CMK (cell line): ENCODE data around the gene FANCM.

Source experiments
- DNase-seq: peaks from one replicate; pipeline ENCODE4 v3.0.0-alpha.2; 2010; ENCODE audit warnings: low read depth

FANCM gene

DNA sequence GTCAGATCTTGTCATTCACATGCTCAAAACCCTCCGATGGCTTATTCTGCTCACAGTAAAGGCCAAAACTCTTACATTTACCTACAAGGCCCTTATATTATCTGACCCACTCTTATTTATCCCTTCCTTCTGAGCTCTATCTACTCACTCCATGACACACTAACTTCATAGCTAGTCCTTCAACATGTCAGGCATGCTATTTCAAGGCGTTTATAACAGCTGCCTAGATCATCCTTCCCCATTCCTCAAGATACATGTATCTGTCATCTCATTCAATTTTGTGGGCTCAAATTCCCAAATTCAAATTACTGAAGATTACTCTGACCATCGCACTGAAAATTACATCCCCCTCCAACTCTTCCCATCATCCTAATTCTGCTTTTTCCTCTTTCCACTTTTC lies 110.4 kb downstream of the FANCM start:
- no peak for DNase-seq

DNA sequence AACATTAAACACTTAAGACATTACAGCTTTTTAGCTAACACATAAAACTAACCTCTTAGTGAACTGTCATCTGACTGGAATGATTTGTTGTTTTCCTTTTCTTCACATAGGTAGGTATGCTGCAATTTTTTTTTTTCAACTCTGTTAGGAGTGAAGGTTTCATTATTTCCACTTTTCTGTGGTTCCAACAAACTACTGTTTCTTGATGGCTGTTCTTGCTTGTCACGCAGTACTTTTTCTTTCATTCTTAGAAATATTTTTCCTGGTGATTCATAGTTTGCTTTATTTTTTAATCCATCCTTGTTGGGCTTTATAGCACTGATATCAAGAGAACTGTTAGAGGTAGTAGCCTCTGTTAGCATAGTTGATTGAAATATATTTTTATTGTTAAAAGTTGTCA lies 111.0 kb downstream of the FANCM start:
- DNase-seq = no peak

DNA sequence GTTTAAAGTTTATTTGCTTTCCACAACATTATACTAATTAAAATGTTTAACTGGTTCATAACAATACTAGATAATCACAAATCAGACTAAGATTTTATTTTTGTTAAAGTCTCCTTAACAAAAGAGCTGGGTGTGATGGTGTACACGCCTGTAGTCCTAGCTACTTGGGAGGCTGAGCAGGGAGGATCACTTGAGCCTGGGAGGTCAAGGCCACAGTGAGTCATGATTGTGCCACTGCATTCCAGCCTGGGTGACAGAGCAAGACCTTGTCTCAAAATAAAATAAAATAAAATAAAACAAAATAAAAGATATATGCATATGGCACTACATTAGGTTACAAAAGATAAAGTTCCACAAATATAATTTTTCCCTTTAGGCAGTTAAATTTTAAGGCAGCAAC lies 111.7 kb downstream of the FANCM start:
- DNase-seq = no peak

DNA sequence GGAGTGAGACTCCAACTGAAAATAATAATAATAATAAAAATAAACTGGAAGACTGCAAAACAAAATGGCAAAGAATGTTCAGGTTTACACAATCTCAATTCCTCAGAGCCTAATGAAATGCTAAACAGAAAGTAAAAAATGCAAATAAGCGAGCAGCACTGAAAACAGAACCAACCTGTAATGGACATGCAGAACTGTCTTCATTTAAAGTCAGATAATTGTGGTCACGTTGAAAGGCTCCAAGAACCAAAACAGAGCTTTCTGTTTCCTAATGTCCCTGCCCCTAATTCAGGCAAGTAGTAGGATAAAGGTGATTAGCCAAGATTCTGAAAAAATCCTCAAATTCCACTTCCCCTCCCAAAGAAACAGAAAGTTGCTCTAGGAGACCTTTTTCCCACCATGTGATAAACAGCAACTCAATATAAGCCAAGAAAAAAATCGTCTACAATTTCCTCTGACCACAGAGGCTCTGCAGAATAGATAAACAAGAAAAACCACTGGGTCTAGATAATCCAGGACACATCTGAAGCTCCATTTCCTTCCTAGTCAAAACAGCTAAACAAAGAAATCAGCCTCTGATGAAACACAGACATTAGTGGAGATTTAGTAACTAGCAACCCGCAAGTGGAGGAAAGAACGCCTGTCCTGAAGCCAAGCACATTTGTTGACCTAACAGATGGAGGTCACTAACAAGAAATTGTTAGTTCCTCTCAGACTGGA lies 114.3 kb downstream of the FANCM start:
- DNase-seq = no peak
